HEK293T (cell line): ENCODE data around the gene BPIFB3.

Experiments
- CTCF ChIA-PET: fragments of 350-600 bp; formaldehyde crosslinking; extraction: SDS; loops from one replicate; lab custom pipeline; 2021; ENCODE audit warnings: antibody characterized with exemption, inconsistent platforms; lab: Yijun Ruan, JAX
- POLR2A ChIA-PET: fragments of 350-600 bp; formaldehyde crosslinking; extraction: SDS; loops from one replicate; lab custom pipeline; 2020; ENCODE audit warnings: antibody characterized with exemption, inconsistent platforms; lab: Yijun Ruan, JAX
- DNase-seq: peaks from one replicate; pipeline ENCODE4 v3.0.0; 2012; ENCODE audit warnings: mixed read lengths; ENCODE audit errors: extremely low spot score
- ARNT ChIP-seq: fragments of 450-650 bp; IDR thresholded peaks from 2 replicates; pipeline ENCODE4 v1.6.1; 2017; ENCODE audit warnings: mild to moderate bottlenecking
- BHLHE40 ChIP-seq: fragments of 450-650 bp; IDR thresholded peaks from 2 replicates; pipeline ENCODE4 v1.6.1; 2016; ENCODE audit warnings: mild to moderate bottlenecking, moderate library complexity, borderline replicate concordance
- CTBP1 ChIP-seq: fragments of 450-650 bp; IDR thresholded peaks from 2 replicates; pipeline ENCODE4 v1.6.1; 2016; ENCODE audit warnings: borderline replicate concordance
- ELF4 ChIP-seq: fragments of 450-650 bp; IDR thresholded peaks from 2 replicates; pipeline ENCODE4 v1.6.1; 2017; ENCODE audit warnings: antibody characterized with exemption
- FOXA1 ChIP-seq: fragments of 450-650 bp; IDR thresholded peaks from 2 replicates; pipeline ENCODE4 v1.6.1; 2016; ENCODE audit warnings: mild to moderate bottlenecking
- FOXK2 ChIP-seq: fragments of 450-650 bp; IDR thresholded peaks from 2 replicates; pipeline ENCODE4 v1.6.1; 2016; ENCODE audit warnings: mild to moderate bottlenecking
- FOXM1 ChIP-seq: fragments of 450-650 bp; IDR thresholded peaks from 2 replicates; pipeline ENCODE4 v1.6.1; 2017; ENCODE audit warnings: mild to moderate bottlenecking, borderline replicate concordance
- HDGF ChIP-seq: fragments of 450-650 bp; IDR thresholded peaks from 2 replicates; pipeline ENCODE4 v1.6.1; 2017; ENCODE audit warnings: antibody characterized with exemption, borderline replicate concordance
- L3MBTL2 ChIP-seq: fragments of 450-650 bp; conservative IDR thresholded peaks from 2 replicates; pipeline ENCODE4 v1.6.1; 2016; ENCODE audit warnings: mild to moderate bottlenecking
- LEF1 ChIP-seq: fragments of 450-650 bp; IDR thresholded peaks from 2 replicates; pipeline ENCODE4 v1.6.1; 2017; ENCODE audit warnings: mild to moderate bottlenecking, borderline replicate concordance
- NFRKB ChIP-seq: fragments of 450-650 bp; IDR thresholded peaks from 2 replicates; pipeline ENCODE4 v1.6.1; 2016; ENCODE audit warnings: mild to moderate bottlenecking, moderate library complexity
- PKNOX1 ChIP-seq: fragments of 450-650 bp; IDR thresholded peaks from 2 replicates; pipeline ENCODE4 v1.6.1; 2016
- SP1 ChIP-seq: fragments of 450-650 bp; IDR thresholded peaks from 2 replicates; pipeline ENCODE4 v1.6.1; 2017
- SUZ12 ChIP-seq: fragments of 450-650 bp; IDR thresholded peaks from 2 replicates; pipeline ENCODE4 v1.6.1; 2016; ENCODE audit warnings: mild to moderate bottlenecking
- TARDBP ChIP-seq: fragments of 450-650 bp; IDR thresholded peaks from 2 replicates; pipeline ENCODE4 v1.6.1; 2016
- ZNF384 ChIP-seq: fragments of 450-650 bp; IDR thresholded peaks from 2 replicates; pipeline ENCODE4 v1.6.1; 2016

Gene BPIFB3

DNA sequence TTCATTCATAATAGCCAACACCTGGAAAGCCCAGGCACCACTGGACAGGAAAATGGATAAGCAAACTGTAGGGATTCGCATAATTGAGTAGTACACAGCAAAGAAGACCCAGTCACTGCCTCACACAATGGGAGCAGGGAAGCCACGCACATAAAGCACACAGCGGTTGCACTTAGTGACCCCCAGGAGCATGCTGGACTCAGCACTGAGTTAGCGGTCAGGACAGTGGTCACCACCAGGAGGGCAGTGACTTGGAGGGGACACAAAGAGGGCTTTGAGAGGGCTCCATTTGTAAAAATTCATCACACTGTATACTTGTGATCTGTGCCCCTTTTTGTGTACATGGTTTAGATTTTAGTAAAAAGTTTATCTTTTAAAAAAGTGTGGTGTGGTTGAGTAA is 2.4 kb upstream of the BPIFB3 start:
- CTCF ChIA-PET = interaction anchor here (0.6 kb wide), 1 partner anchor 399 kb away, joined by 3 read pairs; no protein-coding TSS in a partner anchor
- POLR2A ChIA-PET = no interaction called here
- DNase-seq = no peak
- no peak for TF ChIP-seq FOXA1
- no peak for TF ChIP-seq SUZ12
- no peak for TF ChIP-seq ARNT
- TF ChIP-seq TARDBP = no peak
- TF ChIP-seq ELF4 = no peak
- no peak for TF ChIP-seq PKNOX1
- no peak for TF ChIP-seq L3MBTL2
- TF ChIP-seq SP1 = no peak
- TF ChIP-seq FOXM1 = no peak
- TF ChIP-seq CTBP1 = no peak
- no peak for TF ChIP-seq FOXK2
- no peak for TF ChIP-seq BHLHE40
- TF ChIP-seq LEF1 = no peak
- no peak for TF ChIP-seq NFRKB
- no peak for TF ChIP-seq ZNF384
- no peak for TF ChIP-seq HDGF

DNA sequence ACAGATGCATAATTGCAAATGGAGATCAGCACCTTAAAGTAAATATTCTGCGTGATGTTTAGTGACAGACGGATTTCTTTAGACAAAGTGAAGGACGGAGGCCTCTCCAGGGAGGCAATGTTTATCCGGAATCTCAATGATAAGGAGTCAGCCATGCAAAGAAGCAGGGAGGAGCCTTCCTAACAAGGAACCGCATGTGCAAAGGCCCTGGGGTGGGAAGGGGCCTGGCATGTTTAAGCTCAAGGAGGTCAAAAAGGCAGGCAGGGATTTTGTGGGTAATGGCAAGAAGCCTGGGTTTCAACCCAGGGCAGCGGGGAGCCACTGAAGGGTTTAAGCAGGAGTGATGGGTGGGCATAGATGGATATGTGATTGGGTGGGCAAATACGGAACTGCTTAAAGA is 678 bp downstream of the BPIFB3 start:
- no peak for TF ChIP-seq SP1
- CTCF ChIA-PET = no interaction called here
- POLR2A ChIA-PET = no interaction called here
- no peak for DNase-seq

DNA sequence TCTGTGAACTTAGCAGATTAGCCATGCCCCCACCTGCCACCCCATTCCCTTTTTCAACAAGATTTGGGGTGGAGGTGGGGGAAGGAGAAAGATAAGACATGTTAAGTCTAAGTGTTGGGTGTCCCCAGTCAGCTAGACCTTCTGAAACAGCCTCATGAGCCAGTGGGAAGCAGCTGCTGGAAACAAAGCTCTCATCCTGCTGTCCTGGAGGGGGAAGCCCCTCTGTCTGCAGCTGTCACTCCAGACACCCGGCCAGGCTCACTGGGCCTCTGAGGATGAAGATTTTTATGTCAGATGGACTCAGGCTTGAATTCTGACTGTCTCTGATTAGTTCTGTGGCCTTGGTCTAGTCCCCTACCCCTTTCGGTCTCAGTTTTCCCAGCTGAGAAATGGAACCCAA is 1.1 kb downstream of the BPIFB3 start:
- DNase-seq = no peak
- ChIA-PET POLR2A (no interaction called here), CTCF (no interaction called here)
- TF ChIP-seq SP1 (no peak), ELF4 (no peak)

- TF ChIP-seq FOXK2 (no peak), ARNT (no peak), SP1 (no peak), TARDBP (no peak), ZNF384 (no peak), NFRKB (no peak), LEF1 (no peak), ELF4 (no peak), PKNOX1 (no peak), FOXM1 (no peak), L3MBTL2 (no peak), SUZ12 (no peak), BHLHE40 (no peak), FOXA1 (no peak)
- no peak for DNase-seq
- POLR2A ChIA-PET = no interaction called here
- CTCF ChIA-PET = no interaction called here
These were observed 5.4 kb downstream of the BPIFB3 start for GRCh38 chr20:33059136-33059535.

- CTCF ChIA-PET = no interaction called here
- no peak for TF ChIP-seq ZNF384
- TF ChIP-seq FOXM1 = no peak
- no peak for TF ChIP-seq SP1
- TF ChIP-seq NFRKB = no peak
- TF ChIP-seq TARDBP = no peak
- TF ChIP-seq BHLHE40 = no peak
- no peak for TF ChIP-seq CTBP1
- DNase-seq = no peak
- POLR2A ChIA-PET = no interaction called here
These were observed 6.2 kb downstream of the BPIFB3 start for GRCh38 chr20:33059741-33060390.

- CTCF ChIA-PET = no interaction called here
- TF ChIP-seq ZNF384 (no peak), SP1 (no peak), HDGF (no peak), CTBP1 (no peak), NFRKB (no peak), LEF1 (no peak), SUZ12 (no peak), TARDBP (no peak)
- no peak for DNase-seq
- POLR2A ChIA-PET = no interaction called here
These were observed 7.9 kb downstream of the BPIFB3 start for GRCh38 chr20:33061658-33062028.

DNA sequence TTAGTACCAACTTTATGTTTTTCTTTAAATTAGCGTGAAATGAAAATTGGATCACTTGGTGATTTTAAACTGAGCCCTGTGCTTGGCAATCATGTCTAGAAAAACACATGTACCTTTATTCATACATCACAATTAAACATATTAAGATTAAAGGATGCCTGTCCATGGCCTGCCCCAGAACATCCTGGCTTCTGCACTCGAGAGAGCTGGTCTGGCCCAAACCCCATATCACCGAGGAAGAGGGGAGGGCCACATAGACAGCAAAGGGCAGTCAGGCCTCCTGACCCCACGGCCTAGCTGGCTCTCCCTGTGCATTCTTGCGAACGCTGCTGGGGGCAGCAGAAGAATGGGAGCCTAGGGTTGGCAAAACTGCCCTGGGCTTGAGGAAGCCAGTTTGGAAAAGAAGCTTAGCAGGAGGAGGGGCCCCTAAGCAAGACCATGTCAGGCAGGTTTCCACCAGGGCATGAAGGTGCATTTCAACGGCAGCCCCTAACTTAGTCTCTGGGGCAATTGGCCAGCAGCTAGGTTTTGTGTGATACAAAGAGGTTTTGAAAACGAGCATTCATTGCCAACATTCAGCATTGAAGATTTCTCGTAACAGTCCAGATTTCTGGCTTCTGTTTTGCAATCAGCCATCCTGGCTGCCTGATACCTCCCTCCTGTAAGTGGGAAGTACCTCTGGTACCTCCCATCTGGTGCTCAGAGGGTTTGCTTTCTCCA is 8.6 kb downstream of the BPIFB3 start:
- DNase-seq = no peak
- ChIA-PET CTCF (no interaction called here), POLR2A (no interaction called here)
- TF ChIP-seq FOXA1 (no peak), FOXM1 (no peak), LEF1 (no peak), SP1 (no peak), PKNOX1 (no peak), ELF4 (no peak), SUZ12 (no peak), BHLHE40 (no peak), ARNT (no peak), NFRKB (no peak), TARDBP (no peak), HDGF (no peak), ZNF384 (no peak), FOXK2 (no peak), L3MBTL2 (no peak), CTBP1 (no peak)
